ENCODE data around the gene ANAPC7. TPM values are rescaled to one million over a fixed set of nuclear protein-coding genes. Genes with fewer than 3 reads are reported as not detected.
"Not testable (repeated sequence)": the region's sequence is repeated elsewhere in the genome, so short reads cannot be mapped to it uniquely, and the experiment has no call there.

The ANAPC7 gene
- polyA plus RNA-seq, 3 donors = 67.1 to 69.7 (median 69.5) TPM

DNA sequence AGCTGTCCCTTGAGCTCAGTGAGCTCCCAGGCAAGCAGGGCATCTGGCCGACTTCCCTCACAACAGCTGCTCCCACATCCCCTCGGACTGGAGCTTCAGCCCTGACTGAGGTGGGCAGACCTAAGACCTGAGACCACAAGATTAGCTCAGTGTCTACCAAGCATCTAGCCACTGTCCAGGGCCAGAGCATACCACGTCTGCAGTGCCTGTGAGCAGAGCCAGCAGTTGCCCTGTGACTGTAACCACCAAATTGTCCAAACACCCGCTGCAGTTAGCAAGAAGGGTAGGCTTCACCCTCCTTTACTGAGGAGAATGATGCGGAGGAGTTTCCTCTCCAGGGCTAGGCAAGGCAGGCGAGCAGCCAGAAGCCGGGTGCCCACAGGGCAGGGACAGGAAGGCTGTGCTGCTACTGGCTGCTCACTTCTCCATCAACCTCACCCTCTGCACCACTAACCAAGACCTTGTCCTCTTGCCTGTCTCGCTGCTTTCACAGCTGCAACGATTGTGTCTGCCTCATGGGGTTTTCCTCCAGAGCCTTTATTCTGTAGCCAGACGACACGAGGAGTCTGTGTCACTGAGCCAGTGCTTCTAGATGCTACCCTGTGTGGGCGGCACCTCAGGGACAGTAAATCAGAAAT lies 53.9 kb downstream of the ANAPC7 start:
- no peak for DNase-seq (ENCODE audit: low read depth in 3 of 3, low spot score in 2 of 3)

- DNase-seq (ENCODE audit: low read depth in 3 of 3, low spot score in 2 of 3) = no peak
Measured at GRCh38 chr12:110349096-110349495, 54.4 kb downstream of the ANAPC7 start.

DNA sequence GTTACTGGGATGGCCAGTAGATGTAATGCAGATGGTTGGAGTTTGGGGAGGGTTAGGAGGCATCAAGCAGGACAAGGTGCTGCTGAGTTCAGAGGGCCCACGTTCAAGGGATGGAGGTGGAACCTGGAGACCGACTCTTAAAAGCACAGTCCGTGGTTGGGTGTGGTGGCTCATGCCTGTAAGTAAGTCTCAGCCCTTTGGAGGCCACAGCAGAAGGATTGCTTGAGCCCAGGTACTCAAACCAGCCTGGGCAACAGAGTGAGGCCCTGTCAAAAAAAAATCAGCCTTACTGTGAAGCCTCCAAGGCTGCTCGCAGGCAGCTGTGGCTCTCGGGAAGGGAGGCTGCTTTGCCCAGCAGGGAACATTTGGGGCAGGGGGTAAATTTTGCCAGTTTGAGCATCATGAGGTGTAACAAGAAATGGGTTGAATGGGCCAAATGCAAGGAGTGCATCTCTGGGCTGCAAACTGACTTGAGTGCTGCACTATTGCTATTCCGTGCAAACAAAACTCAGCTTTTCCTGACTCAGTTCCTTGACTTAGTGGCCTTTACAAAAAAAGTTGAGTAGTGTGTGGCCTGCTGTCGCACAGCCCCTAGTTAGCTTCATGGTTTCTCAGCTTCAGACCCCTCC lies 55.0 kb downstream of the ANAPC7 start:
- no peak for DNase-seq (ENCODE audit: low read depth in 3 of 3, low spot score in 2 of 3)

GRCh38 chr12:110347767-110348166 lies 55.7 kb downstream of the ANAPC7 start:
- DNase-seq (ENCODE audit: low read depth in 3 of 3, low spot score in 2 of 3) = no peak

DNA sequence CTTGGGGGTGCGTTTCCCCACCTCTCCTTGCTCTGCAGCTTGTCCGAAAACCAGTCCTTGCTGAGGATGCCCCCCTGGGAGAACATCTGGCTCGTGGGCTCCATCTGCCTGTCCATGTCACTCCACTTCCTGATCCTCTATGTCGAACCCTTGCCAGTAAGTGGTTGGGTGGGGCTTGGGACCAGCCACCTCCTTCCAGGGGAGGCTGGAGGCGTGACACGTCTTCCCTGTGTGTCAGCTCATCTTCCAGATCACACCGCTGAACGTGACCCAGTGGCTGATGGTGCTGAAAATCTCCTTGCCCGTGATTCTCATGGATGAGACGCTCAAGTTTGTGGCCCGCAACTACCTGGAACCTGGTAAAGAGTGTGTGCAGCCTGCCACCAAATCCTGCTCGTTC lies 57.5 kb downstream of the ANAPC7 start:
- DNase-seq (ENCODE audit: low read depth in 3 of 3, low spot score in 2 of 3) = no peak

- no peak for DNase-seq (ENCODE audit: low read depth in 3 of 3, low spot score in 2 of 3)
Measured at GRCh38 chr12:110345176-110345661, 58.3 kb downstream of the ANAPC7 start.

DNA sequence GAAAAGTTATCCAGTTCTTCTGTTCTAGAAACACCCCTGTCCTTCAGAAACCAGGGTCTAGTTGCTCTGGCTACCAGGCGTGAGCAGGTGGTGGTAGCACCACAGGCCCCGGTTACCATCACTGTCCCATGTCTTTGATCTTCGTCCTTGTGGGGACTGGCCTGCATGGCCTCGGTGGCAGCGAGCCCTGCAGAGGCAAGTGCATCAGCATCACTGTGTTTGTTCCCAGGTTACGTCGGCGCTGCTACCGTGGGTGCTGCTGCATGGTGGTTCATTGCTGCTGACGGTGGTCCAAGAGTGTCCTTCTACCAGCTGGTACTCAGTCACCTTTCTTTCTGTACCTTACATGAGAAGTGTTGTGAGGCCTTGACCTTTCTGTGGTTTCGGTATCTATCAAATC lies 58.9 kb downstream of the ANAPC7 start:
- no peak for DNase-seq (ENCODE audit: low read depth in 3 of 3, low spot score in 2 of 3)

GRCh38 chr12:110343736-110344555 lies 59.6 kb downstream of the ANAPC7 start:
- no peak for DNase-seq (ENCODE audit: low read depth in 3 of 3, low spot score in 2 of 3)

- no peak for DNase-seq (ENCODE audit: low read depth in 3 of 3, low spot score in 2 of 3)
Measured at GRCh38 chr12:110343114-110343513, 60.4 kb downstream of the ANAPC7 start.

GRCh38 chr12:110342157-110342556 lies 61.4 kb downstream of the ANAPC7 start:
- no peak for DNase-seq (ENCODE audit: low read depth in 3 of 3, low spot score in 2 of 3)

DNA sequence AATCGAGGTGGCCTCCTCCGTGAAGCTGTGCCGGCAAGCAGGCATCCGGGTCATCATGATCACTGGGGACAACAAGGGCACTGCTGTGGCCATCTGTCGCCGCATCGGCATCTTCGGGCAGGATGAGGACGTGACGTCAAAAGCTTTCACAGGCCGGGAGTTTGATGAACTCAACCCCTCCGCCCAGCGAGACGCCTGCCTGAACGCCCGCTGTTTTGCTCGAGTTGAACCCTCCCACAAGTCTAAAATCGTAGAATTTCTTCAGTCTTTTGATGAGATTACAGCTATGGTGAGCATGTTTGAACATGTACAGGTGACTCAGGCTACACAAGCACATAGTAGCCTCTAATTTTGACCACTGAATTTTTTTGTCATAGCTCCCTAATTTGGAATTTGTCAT lies 62.8 kb downstream of the ANAPC7 start:
- DNase-seq (ENCODE audit: low read depth in 3 of 3, low spot score in 2 of 3) = no peak

DNA sequence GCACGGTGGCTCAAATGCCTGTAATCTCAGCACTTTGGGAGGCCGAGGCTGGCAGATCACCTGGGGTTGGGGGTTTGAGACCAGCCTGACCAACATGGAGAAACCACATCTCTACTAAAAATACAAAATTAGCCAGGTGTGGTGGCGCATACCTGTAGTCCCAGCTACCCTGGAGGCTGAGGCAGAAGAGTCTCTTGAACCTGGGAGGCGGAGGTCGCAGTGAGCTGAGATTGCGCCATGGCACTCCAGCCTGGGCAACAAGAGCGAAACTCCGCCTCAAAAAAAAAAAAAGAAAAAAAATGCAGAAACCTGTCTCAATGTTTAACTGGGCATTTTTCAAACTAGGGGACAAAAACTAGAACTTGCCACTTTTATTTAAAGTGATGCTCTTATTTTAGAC lies 63.2 kb downstream of the ANAPC7 start:
- DNase-seq (ENCODE audit: low read depth in 3 of 3, low spot score in 2 of 3) = not testable (repeated sequence)

DNA sequence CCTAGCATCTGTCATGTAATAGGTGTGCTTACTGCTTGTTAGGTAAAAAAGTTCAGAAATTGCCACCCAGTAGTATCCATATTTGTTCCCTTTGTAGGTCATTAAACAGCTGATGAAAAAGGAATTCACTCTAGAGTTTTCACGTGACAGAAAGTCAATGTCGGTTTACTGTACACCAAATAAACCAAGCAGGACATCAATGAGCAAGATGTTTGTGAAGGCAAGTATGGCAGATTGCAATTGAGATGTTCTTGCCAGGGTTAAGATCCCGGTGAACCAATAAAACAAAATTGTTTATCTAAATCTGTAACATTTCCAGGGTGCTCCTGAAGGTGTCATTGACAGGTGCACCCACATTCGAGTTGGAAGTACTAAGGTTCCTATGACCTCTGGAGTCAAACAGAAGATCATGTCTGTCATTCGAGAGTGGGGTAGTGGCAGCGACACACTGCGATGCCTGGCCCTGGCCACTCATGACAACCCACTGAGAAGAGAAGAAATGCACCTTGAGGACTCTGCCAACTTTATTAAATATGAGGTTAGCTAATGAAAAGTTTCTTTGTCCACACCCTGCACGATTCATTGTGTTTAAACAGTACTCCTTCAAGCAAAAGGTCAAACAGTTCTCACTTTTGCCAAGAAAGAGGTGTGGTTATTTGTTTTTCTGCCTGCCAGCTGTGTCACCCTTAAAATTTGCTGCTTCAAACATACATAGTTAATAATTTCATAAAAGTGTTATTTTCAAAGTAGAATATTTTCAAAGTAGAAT lies 64.1 kb downstream of the ANAPC7 start:
- DNase-seq (ENCODE audit: low read depth in 3 of 3, low spot score in 2 of 3) = no peak

DNA sequence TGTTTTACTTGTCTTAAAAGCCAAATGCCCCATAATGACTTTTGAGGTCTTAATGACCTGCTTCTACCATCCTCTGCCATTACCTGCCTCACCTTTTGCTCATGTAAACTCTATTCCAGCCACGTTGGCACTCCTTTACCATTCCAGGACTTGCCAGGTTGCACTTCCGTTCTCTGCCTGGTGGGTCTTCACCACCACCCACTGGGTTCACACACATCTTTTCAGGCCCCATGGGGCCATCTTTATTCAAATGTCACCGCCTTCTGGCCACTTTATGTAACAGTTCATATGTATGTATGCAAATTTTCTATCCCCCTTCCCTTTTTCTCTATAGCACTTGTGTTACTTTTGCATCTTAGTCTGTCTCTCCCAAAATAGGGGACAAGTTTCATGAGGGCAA lies 64.8 kb downstream of the ANAPC7 start:
- no peak for DNase-seq (ENCODE audit: low read depth in 3 of 3, low spot score in 2 of 3)

DNA sequence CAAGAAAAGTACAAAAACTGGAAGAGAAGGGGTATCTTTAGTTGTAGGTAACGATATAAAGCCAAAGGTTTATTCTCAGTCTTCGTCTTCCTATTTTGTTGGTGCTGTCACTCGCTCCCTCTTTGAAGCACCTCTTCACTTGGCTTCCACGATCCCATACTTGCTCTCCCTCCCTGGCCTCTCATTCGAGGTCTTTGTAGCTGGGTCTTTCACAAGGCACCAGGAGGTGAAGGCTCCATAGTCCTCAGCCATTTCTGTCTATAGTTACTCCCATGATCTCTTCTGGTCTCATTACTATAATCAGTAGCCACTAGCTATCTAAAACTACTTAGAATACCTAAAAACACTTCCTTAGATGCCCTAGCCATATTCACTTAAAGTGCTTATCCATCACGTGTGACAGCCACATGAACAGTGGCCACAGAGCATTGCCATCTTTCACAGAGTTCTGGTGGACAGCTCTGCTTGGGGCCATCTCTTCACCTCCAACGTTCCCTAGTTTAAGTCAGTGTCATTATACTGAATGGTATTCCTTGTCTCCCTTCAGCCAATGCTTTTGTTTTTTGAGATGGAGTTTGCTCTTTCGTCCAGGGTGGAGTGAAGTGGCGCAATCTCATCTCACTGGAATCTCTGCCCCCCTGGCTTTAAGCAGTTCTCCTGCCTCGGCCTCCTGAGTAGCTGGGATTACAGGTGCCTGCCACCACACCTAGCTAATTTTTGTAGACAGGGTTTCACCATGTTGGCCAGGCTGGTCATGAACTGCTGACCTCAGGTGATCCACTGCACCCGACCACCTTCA lies 65.4 kb downstream of the ANAPC7 start:
- DNase-seq (ENCODE audit: low read depth in 3 of 3, low spot score in 2 of 3) = no peak

- no peak for DNase-seq (ENCODE audit: low read depth in 3 of 3, low spot score in 2 of 3)
Measured at GRCh38 chr12:110335481-110336045, 67.9 kb downstream of the ANAPC7 start.

- DNase-seq (ENCODE audit: low read depth in 3 of 3, low spot score in 2 of 3) = no peak
Measured at GRCh38 chr12:110333201-110333600, 70.3 kb downstream of the ANAPC7 start.

GRCh38 chr12:110330544-110330943 lies 73.0 kb downstream of the ANAPC7 start:
- DNase-seq (ENCODE audit: low read depth in 3 of 3, low spot score in 2 of 3) = no peak

DNA sequence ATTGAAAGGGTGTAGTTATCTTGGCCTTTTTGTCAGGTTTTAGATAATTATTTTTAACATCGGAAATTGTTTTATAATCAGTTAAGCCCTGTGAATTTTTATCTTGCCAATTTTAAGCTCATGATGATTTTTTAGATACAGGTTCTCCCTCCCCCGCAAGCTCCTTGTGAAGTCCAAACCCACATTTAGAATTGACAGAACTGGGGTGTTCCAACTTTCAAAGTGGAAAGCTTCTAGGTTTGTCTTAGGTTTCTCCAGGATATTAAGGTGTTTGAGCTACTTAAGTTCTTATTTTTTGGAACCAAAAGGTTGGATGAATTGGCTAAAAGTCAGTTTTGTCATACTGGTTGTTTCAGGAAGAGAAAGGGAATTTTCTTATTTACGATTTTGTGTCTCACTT lies 73.4 kb downstream of the ANAPC7 start:
- DNase-seq (ENCODE audit: low read depth in 3 of 3, low spot score in 2 of 3) = no peak

- no peak for DNase-seq (ENCODE audit: low read depth in 3 of 3, low spot score in 2 of 3)
Measured at GRCh38 chr12:110329710-110330109, 73.8 kb downstream of the ANAPC7 start.
